ENCODE measurements around the gene ZSCAN5A. TPM values are rescaled to one million over a fixed set of nuclear protein-coding genes. Genes with fewer than 3 reads are reported as not detected.

The ZSCAN5A gene
- total and polyA plus RNA-seq, 10 of the 15 experiments (the other 5 are each of a cell fraction or from before 2014, with no cell fraction given) = 5.5 to 12.0 (median 8.7) TPM

- TF ChIP-seq JUND (IDR thresholded peaks at IDR 0.05; ENCODE audit: low read depth, low read length) (peak; percentile 46; the same call in 1 of the 2 replicates), MLLT1 (IDR thresholded peaks at IDR 0.05) (0 out of 2 replicates have a peak, but pooled peaks have one; percentile 3), IRF4 (IDR thresholded peaks at IDR 0.05; ENCODE audit: low read depth, low read length) (0 out of 2 replicates have a peak, but pooled peaks have one; percentile 32), SREBF2 (IDR thresholded peaks at IDR 0.05; ENCODE audit: low read length) (peak; percentile 63), ZBED1 (IDR thresholded peaks at IDR 0.05; ENCODE audit: borderline replicate concordance) (no peak), HDAC6 (IDR thresholded peaks at IDR 0.05; ENCODE audit: unreplicated experiment) (no peak), FOXM1 (IDR thresholded peaks at IDR 0.05; ENCODE audit: low read depth, low read length) (no peak), ATF3 (IDR thresholded peaks at IDR 0.05; ENCODE audit: borderline replicate concordance, extremely low read depth, low read depth, low read length) (no peak), RAD21 (IDR thresholded peaks at IDR 0.05; ENCODE audit: insufficient read depth, low read depth, low read length) (no peak), BMI1 (IDR thresholded peaks at IDR 0.05; ENCODE audit: borderline replicate concordance) (peak; percentile 98), NBN (IDR thresholded peaks at IDR 0.05) (peak; percentile 100), NR2C1 (IDR thresholded peaks at IDR 0.05) (peak; percentile 97), SP1 (IDR thresholded peaks at IDR 0.05; ENCODE audit: low read depth, low read length) (no peak), HCFC1 (IDR thresholded peaks at IDR 0.05; ENCODE audit: low read length) (no peak; the same call in 1 of the 2 replicates), SIN3A (IDR thresholded peaks at IDR 0.05; ENCODE audit: low read depth, low read length) (no peak), TCF7 (IDR thresholded peaks at IDR 0.05; ENCODE audit: borderline replicate concordance) (no peak), MTA2 (IDR thresholded peaks at IDR 0.05; ENCODE audit: low read depth) (peak; percentile 72), CEBPZ (IDR thresholded peaks at IDR 0.05; ENCODE audit: low read depth, low read length) (no peak), FOS (IDR thresholded peaks at IDR 0.05; ENCODE audit: borderline replicate concordance, extremely low read depth, insufficient read length) (no peak), BCL11A (IDR thresholded peaks at IDR 0.05; ENCODE audit: low read depth, low read length) (no peak), MYC (IDR thresholded peaks at IDR 0.05; ENCODE audit: insufficient read depth, insufficient read length, insufficient replicate concordance, low read length, severe bottlenecking) (peak; percentile 28), ESRRA (IDR thresholded peaks at IDR 0.05; ENCODE audit: low read length) (peak; percentile 69; the same call in 1 of the 2 replicates), ZSCAN29 (IDR thresholded peaks at IDR 0.05) (no peak), TCF3 (IDR thresholded peaks at IDR 0.05; ENCODE audit: borderline replicate concordance, insufficient read depth, low read depth, low read length) (0 out of 2 replicates have a peak, but pooled peaks have one; percentile 60), GABPA (IDR thresholded peaks at IDR 0.05; ENCODE audit: low read depth) (peak; percentile 94), NFYA (IDR thresholded peaks at IDR 0.05; ENCODE audit: borderline replicate concordance, low read depth, low read length) (no peak), CREM (IDR thresholded peaks at IDR 0.05; ENCODE audit: low read depth) (peak; percentile 88), SMC3 (IDR thresholded peaks at IDR 0.05; ENCODE audit: borderline replicate concordance, low read length) (no peak), CBX5 (IDR thresholded peaks at IDR 0.05; ENCODE audit: low read depth) (no peak)
Measured at GRCh38 chr19:56314381-56315076, at the start of gene ZSCAN5A (continued).

Measured in GM12878 (cell line).